Pulmonary artery endothelial cell (primary cell): ENCODE data around the gene SREK1. TPM values are rescaled to one million over a fixed set of nuclear protein-coding genes. Genes with fewer than 3 reads are reported as not detected.
"Not testable (repeated sequence)": the region's sequence is repeated elsewhere in the genome, so short reads cannot be mapped to it uniquely, and the experiment has no call there.

Experiments
- DNase-seq: peaks from one replicate; pipeline ENCODE4 v3.0.0-alpha.2; 2011; ENCODE audit warnings: low read depth, low spot score
- total RNA-seq: library from RNA; depleted of rRNA; stranded (reverse); fragments of >200 nt; gene quantifications from 2 replicates; pipeline ENCODE4 v1.2.3, GENCODE V29; 2014

SREK1 gene
- total RNA-seq, 1 donor from 2014 or later = 57.9 TPM

GRCh38 chr5:66213533-66213932, 69.4 kb downstream of the SREK1 start:
- DNase-seq = no peak

- no peak for DNase-seq
Observed at GRCh38 chr5:66222455-66222854, 78.4 kb downstream of the SREK1 start.

DNA sequence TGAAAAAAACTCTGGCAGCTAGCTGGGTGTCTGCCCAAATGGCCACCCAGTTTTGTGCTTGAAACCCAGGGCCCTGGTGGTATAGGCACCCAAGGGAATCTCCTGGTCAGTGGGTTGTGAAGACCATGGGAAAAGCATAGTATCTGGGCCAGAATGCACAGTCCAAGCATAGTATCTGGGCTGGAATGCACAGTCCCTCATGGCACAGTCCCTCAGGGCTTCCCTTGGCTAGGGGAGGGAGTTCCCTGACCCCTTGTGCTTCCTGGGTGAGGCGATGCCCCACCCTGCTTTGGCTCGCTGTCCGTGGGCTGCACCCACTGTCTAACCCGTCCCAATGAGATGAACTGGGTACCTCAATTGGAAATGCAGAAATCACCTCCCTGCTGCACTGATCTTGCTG, 78.8 kb downstream of the SREK1 start:
- not testable (repeated sequence) for DNase-seq

- no peak for DNase-seq
Observed at GRCh38 chr5:66223637-66224036, 79.5 kb downstream of the SREK1 start.

- no peak for DNase-seq
Observed at GRCh38 chr5:66224274-66224673, 80.2 kb downstream of the SREK1 start.

- no peak for DNase-seq
Observed at GRCh38 chr5:66224773-66225553, 80.9 kb downstream of the SREK1 start.

GRCh38 chr5:66230551-66230950, 86.5 kb downstream of the SREK1 start:
- DNase-seq = no peak

DNA sequence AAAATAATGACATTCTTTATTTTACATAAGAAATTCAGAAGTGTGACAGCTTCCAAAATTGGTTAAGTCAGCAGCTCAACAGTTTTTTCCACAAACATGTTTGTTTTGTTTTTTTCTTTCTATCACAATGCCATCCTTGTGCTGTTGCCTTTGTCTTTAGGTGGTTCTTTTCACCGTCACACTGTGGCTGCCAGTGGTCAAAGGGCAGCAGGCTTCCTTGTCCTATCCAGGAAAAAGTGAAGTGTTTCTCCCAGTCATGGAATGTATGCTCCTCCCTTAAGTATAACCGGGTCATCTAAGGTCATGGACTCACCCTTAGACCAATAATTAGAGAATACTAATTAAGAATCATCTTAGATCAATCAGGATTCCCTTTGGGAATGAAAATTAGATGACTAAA, 87.4 kb downstream of the SREK1 start:
- DNase-seq = no peak

GRCh38 chr5:66232275-66232674, 88.2 kb downstream of the SREK1 start:
- no peak for DNase-seq

- no peak for DNase-seq
Observed at GRCh38 chr5:66232706-66233445, 88.8 kb downstream of the SREK1 start.

Other genes with a start within 250 kb of the SREK1 start
- 43.8 and 54.1 TPM in 2 replicates for gene ERBIN, start 217.7 kb upstream of the SREK1 start, total RNA-seq